DND-41 (cell line): Measurements from ENCODE around the gene EXOC8.

ENCODE experiments used
- CTCF ChIP-seq: IDR thresholded peaks from 2 replicates; pipeline ENCODE4 v1.5.1; 2012; ENCODE audit warnings: borderline replicate concordance, low read length, moderate library complexity, mild to moderate bottlenecking; ENCODE audit not compliant: poor library complexity, severe bottlenecking; ENCODE audit errors: extremely low read depth
- EZH2 ChIP-seq: IDR thresholded peaks from 3 replicates; pipeline ENCODE4 v1.6.1; 2012; ENCODE audit warnings: borderline replicate concordance, low read depth, mild to moderate bottlenecking, moderate library complexity, low read length, inconsistent platforms; ENCODE audit not compliant: severe bottlenecking

GRCh38 chr1:231374394-231374793, 36.7 kb upstream of the EXOC8 start:
- TF ChIP-seq EZH2 (no peak), CTCF (no peak)
